Erythroblast (primary cell): ENCODE data around the gene MBD2.

ENCODE experiments used
- GATA1 ChIP-seq: IDR thresholded peaks from 2 replicates; pipeline ENCODE4 v1.6.1; 2011; ENCODE audit warnings: low read depth, mild to moderate bottlenecking, control low read depth, low read length, moderate library complexity
- POLR2A ChIP-seq: IDR thresholded peaks from 2 replicates; pipeline ENCODE4 v1.6.1; 2011; ENCODE audit warnings: mild to moderate bottlenecking, low read length

GRCh38 chr18:54147439-54147838, 77.0 kb downstream of the MBD2 start:
- TF ChIP-seq POLR2A (no peak), GATA1 (no peak)
